ENCODE data around the gene SLC6A9.
A peak's percentile ranks its signal among the peaks of the same experiment; 100 is the strongest.

The SLC6A9 gene

DNA sequence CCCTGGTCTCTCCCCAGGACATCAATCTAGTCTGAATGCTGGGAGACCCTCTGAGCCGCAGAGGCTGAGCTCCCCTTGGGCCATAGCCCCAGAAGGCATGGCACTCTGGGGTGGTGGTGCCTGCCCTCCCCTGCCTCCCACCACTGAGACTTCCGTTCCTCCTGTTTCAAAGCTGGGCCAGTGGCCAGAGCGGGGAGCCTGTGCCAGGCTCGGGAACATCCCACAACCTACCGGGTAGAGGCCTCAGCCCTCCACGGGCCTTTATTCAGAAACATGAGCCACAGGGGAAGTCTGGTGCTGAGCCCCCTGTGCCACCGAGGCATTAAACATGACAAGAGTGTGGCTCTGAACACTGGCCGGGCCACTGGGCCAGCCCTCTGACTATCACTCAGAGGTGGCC is 31.8 kb downstream of the SLC6A9 start:
- DNase-seq (ENCODE audit: low read depth) = no peak
- no peak overlapping the region for H3K4me3 ChIP-seq (ENCODE audit: control insufficient read depth, low read depth, low read length)
- TF ChIP-seq, protein P1, sequence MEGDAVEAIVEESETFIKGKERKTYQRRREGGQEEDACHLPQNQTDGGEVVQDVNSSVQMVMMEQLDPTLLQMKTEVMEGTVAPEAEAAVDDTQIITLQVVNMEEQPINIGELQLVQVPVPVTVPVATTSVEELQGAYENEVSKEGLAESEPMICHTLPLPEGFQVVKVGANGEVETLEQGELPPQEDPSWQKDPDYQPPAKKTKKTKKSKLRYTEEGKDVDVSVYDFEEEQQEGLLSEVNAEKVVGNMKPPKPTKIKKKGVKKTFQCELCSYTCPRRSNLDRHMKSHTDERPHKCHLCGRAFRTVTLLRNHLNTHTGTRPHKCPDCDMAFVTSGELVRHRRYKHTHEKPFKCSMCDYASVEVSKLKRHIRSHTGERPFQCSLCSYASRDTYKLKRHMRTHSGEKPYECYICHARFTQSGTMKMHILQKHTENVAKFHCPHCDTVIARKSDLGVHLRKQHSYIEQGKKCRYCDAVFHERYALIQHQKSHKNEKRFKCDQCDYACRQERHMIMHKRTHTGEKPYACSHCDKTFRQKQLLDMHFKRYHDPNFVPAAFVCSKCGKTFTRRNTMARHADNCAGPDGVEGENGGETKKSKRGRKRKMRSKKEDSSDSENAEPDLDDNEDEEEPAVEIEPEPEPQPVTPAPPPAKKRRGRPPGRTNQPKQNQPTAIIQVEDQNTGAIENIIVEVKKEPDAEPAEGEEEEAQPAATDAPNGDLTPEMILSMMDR (IDR thresholded peaks at IDR 0.05; ENCODE audit: control insufficient read depth, insufficient read depth, low read depth, low read length, missing control alignments) = no peak

DNA sequence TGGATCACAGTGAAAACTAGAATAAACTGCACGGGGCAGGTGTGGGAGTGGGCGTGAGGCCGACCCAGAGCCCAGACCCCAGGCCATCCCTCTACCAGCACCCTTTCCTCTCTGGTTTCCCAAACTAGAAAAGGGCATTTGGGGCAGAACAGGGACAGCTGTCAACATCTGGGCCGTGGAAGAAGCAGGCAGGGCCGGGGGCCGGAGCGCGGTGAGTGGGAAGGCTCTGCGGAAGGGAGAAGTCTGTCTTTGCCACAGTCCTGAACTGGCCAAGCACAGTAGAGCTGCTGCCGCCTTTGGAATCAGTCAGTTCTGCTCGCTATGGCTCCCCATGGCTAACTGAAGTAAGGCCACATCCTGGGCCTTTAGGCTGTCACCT is 33.3 kb downstream of the SLC6A9 start:
- DNase-seq (ENCODE audit: low read depth) = no peak
- H3K4me3 ChIP-seq (ENCODE audit: control insufficient read depth, low read depth, low read length) = no peak overlapping the region
- TF ChIP-seq, protein P1 (IDR thresholded peaks at IDR 0.05; ENCODE audit: control insufficient read depth, insufficient read depth, low read depth, low read length, missing control alignments) = no peak

DNA sequence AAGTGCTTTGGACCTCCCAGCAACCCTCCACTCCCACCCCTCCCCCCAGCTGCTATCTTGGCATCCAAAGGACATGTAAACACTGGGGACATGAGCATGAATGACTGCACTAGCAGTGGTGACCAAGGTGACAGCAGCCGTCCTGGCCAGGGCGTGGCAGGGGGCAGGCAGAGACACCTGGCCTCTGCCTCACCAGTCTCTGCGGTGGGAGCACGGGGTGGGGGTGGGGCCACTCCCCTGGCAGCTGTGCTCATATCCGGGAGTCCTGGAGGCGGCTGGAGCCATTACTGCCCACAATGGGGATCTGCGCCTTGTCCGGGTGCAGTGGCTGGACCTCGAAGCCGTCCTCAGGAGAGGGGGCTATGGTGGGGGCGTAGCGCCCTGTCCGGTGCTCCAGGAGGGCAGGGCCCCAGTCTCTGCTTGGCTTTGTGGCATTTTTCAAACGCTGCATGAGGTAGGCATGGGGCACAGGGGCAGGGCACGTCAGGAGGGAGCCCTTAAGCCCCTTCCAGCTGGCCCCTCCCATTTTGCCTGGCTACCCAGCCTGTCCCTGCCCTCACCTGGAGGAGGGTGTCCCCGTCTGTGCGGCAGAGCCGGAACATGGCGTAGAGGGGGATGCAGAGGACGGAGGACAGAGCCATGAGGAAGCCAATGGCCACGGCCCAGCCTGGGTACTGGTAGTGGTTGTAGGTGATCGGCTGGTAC is 33.8 kb downstream of the SLC6A9 start:
- DNase-seq (ENCODE audit: low read depth) = no peak
- TF ChIP-seq, protein P1 (IDR thresholded peaks at IDR 0.05; ENCODE audit: control insufficient read depth, insufficient read depth, low read depth, low read length, missing control alignments) = no peak
- no peak overlapping the region for H3K4me3 ChIP-seq (ENCODE audit: control insufficient read depth, low read depth, low read length)

DNA sequence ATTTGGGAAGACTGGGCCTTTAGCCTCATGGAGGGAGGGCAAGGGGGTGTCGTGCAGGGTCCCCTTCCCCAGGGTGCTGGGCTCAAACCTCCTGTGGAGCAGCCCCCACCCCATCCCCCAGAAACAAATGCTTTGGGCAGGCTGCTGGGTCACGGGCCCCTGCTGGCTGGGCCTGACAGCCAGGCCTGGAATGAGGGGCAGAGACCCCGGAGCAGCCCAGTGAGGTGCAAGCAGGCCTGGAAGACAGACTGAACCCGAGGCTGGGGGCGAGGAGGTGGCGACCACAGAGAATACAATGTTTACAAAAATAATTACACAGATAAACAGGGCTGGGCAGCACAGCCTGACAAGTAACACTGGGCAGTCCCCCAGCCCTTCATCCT is 34.5 kb downstream of the SLC6A9 start:
- DNase-seq (ENCODE audit: low read depth) = no peak
- H3K4me3 ChIP-seq (ENCODE audit: control insufficient read depth, low read depth, low read length) = no peak overlapping the region
- TF ChIP-seq, protein P1 (IDR thresholded peaks at IDR 0.05; ENCODE audit: control insufficient read depth, insufficient read depth, low read depth, low read length, missing control alignments) = no peak

DNA sequence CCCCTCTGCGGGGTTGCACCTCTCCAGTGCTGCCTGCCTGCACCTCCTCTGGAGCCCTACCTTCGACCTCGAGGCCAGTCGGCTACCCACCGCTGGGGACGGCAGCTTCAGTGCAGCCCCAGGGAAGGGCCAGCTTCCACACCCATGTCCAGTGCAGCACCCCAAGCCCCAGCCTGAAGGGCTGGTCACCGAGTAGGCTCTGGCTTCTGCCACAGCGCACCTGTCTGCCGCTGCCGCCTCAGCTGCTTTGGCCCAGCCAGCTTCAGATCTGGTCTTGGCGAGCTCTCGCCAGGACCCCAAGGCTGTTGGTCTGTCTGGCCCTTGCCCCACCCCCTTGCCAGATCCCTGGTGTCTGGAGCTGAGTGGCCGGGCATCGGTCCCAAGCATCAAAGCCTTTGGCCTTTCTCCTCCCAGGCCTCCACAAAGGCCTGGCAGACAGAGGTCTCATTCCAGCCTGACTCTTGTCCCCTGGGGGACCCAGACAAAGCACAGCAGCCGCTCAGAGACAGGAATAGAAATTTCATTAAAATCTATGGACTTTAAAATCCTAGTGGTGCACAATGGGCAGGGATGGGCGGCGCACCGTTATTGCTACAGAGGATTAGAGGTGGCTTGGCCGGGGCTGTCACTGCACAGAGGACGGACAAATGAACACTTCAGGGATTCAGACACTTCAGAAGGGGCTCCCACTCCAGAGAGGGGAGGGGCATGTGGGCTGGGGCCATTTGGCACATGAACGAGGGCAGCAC is 35.1 kb downstream of the SLC6A9 start:
- TF ChIP-seq, protein P1 (IDR thresholded peaks at IDR 0.05; ENCODE audit: control insufficient read depth, insufficient read depth, low read depth, low read length, missing control alignments) = no peak
- DNase-seq (ENCODE audit: low read depth) = no peak
- H3K4me3 ChIP-seq (ENCODE audit: control insufficient read depth, low read depth, low read length) = no peak overlapping the region

DNA sequence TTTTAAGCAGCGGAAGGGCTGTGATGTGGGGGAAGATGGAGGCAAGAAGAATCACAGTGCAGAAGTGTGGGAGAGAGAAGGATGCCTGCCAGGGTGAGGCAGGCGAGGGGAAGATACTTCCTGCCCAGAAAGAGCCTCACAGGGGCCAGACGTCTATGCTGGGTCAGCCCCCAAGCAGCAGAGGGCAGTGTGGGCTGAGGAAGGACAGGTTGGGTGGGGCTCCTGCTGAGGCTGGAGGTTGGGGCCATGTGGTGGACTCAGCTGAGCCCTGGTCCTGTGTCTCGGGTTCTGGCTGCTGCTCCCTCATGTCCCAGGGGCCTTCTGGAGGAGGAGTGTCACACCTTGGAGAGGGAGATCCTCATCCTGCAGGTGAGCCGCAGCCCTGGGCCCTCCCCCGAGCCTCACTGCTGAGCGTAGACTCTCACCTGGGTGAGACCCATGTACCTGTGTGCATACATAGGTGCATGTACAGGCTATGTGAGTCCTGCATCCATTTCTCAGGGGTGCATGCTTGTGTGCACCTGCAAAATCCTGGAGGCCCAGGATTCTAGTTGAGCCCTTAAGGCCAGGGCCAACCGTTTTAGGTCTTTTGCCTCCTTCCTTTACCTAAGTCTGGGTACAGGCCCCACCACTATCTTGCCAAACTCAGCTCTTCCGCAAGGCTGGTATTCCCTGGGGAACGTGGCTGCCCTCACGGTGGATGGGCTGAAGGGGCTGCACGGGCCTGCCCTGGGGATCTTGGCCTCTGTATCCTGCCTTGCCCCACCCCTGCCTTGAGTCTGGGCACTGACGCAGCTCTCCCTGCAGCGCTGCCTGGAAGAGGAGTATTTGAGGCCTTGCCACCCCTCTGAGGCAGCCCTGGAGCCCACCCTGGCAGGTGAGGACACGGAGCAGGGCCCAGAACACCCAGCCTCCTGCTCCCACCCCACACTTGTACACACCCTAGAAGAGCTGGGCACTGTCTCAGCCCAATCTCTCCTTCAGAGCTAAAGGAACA is 36.2 kb downstream of the SLC6A9 start:
- TF ChIP-seq, protein P1 (IDR thresholded peaks at IDR 0.05; ENCODE audit: control insufficient read depth, insufficient read depth, low read depth, low read length, missing control alignments) = peak; percentile 43
- no peak overlapping the region for H3K4me3 ChIP-seq (ENCODE audit: control insufficient read depth, low read depth, low read length)
- no peak for DNase-seq (ENCODE audit: low read depth)

Data from AG09309 (cell line).